Measurements from ENCODE around the gene DPP10.

GRCh38 chr2:115160531-115161080 lies 718.2 kb downstream of the DPP10 start:
- no peak for TF ChIP-seq RELB (IDR thresholded peaks at IDR 0.05; ENCODE audit: low read depth)
- no peak for TF ChIP-seq POLR2A (IDR thresholded peaks at IDR 0.05; ENCODE audit: low read depth, low read length)
- no peak for TF ChIP-seq PRDM15 (CRISPR knock-in tag; IDR thresholded peaks at IDR 0.05)
- TF ChIP-seq E2F4 (IDR thresholded peaks at IDR 0.05; ENCODE audit: low read depth, low read length) = no peak
- no peak for TF ChIP-seq EGR1 (IDR thresholded peaks at IDR 0.05; ENCODE audit: borderline replicate concordance in 1 of 2, low read depth in 2 of 2, low read length in 2 of 2)
- TF ChIP-seq RAD51 (IDR thresholded peaks at IDR 0.05) = no peak
- TF ChIP-seq FOXM1 (IDR thresholded peaks at IDR 0.05; ENCODE audit: low read depth, low read length) = no peak
- TF ChIP-seq ATF3 (IDR thresholded peaks at IDR 0.05; ENCODE audit: borderline replicate concordance, extremely low read depth, low read depth, low read length) = no peak
- TF ChIP-seq EZH2 (IDR thresholded peaks at IDR 0.05; ENCODE audit: borderline replicate concordance, control insufficient read depth, low read depth, low read length) = no peak
- no peak for TF ChIP-seq CTCF (IDR thresholded peaks at IDR 0.05 in 2 of 3, conservative IDR thresholded peaks at IDR 0.05 in 1 of 3; ENCODE audit: control insufficient read depth in 2 of 3, extremely low read depth in 1 of 3, insufficient read depth in 1 of 3, low read depth in 3 of 3, low read length in 3 of 3)
- TF ChIP-seq CREB1 (IDR thresholded peaks at IDR 0.05; ENCODE audit: low read depth) = no peak
- TF ChIP-seq GABPA (IDR thresholded peaks at IDR 0.05; ENCODE audit: low read depth) = no peak

Measured in GM12878 (cell line).